ENCODE results near the gene DCLK2.

The DCLK2 gene

GRCh38 chr4:150280975-150281374 lies 202.7 kb downstream of the DCLK2 start:
- H3K27me3 ChIP-seq (ENCODE audit: insufficient read depth, low read length), result no peaks in the 10 kb centered on the region
- peaks cover 3% of the 10 kb centered on the region; the same call in 1 of the 2 replicates for H3K36me3 ChIP-seq (ENCODE audit: insufficient read depth, low read length)
- peak overlapping the region; percentile 61 for H3K27ac ChIP-seq (ENCODE audit: low read depth, low read length)
- no peak overlapping the region for H2AFZ ChIP-seq (ENCODE audit: low read length, unreplicated experiment)
- H3K4me3 ChIP-seq (ENCODE audit: low read depth, low read length), result no peak overlapping the region
- H3K79me2 ChIP-seq (ENCODE audit: control insufficient read depth, insufficient read depth, low read length, unreplicated experiment), result no peaks in the 10 kb centered on the region
- H3K4me1 ChIP-seq (ENCODE audit: control insufficient read depth, insufficient read depth, low read length, unreplicated experiment), result peaks cover 28% of the 10 kb centered on the region

GRCh38 chr4:150283689-150284088 lies 205.4 kb downstream of the DCLK2 start:
- Histone ChIP-seq H3K79me2 (ENCODE audit: control insufficient read depth, insufficient read depth, low read length, unreplicated experiment) (no peaks in the 10 kb centered on the region), H3K4me1 (ENCODE audit: control insufficient read depth, insufficient read depth, low read length, unreplicated experiment) (peaks cover 28% of the 10 kb centered on the region)

GRCh38 chr4:150286656-150287055 lies 208.4 kb downstream of the DCLK2 start:
- no peak overlapping the region for H3K4me3 ChIP-seq (ENCODE audit: low read depth, low read length)
- H3K4me1 ChIP-seq (ENCODE audit: control insufficient read depth, insufficient read depth, low read length, unreplicated experiment), result peaks cover 10% of the 10 kb centered on the region
- H3K27me3 ChIP-seq (ENCODE audit: insufficient read depth, low read length), result no peaks in the 10 kb centered on the region
- no peaks in the 10 kb centered on the region for H3K79me2 ChIP-seq (ENCODE audit: control insufficient read depth, insufficient read depth, low read length, unreplicated experiment)
- H2AFZ ChIP-seq (ENCODE audit: low read length, unreplicated experiment), result no peak overlapping the region
- H3K27ac ChIP-seq (ENCODE audit: low read depth, low read length), result no peak overlapping the region
- H3K36me3 ChIP-seq (ENCODE audit: insufficient read depth, low read length), result no peaks in the 10 kb centered on the region

More at GRCh38 chr4:150283689-150284088, 205.4 kb downstream of the DCLK2 start:
- Histone ChIP-seq H3K4me3 (ENCODE audit: low read depth, low read length) (peak overlapping the region; percentile 53), H3K27me3 (ENCODE audit: insufficient read depth, low read length) (no peaks in the 10 kb centered on the region), H3K36me3 (ENCODE audit: insufficient read depth, low read length) (no peaks in the 10 kb centered on the region), H2AFZ (ENCODE audit: low read length, unreplicated experiment) (no peak overlapping the region), H3K27ac (ENCODE audit: low read depth, low read length) (peak overlapping the region; percentile 74)

- H3K27ac ChIP-seq (ENCODE audit: low read depth, low read length), result no peak overlapping the region
- no peaks in the 10 kb centered on the region for H3K79me2 ChIP-seq (ENCODE audit: control insufficient read depth, insufficient read depth, low read length, unreplicated experiment)
- peaks cover under 1% of the 10 kb centered on the region for H3K4me1 ChIP-seq (ENCODE audit: control insufficient read depth, insufficient read depth, low read length, unreplicated experiment)
- H3K36me3 ChIP-seq (ENCODE audit: insufficient read depth, low read length), result peaks cover 4% of the 10 kb centered on the region; the same call in 1 of the 2 replicates
- H2AFZ ChIP-seq (ENCODE audit: low read length, unreplicated experiment), result peak overlapping the region; percentile 7
- no peak overlapping the region for H3K4me3 ChIP-seq (ENCODE audit: low read depth, low read length)
- H3K27me3 ChIP-seq (ENCODE audit: insufficient read depth, low read length), result no peaks in the 10 kb centered on the region
Observed at GRCh38 chr4:150289198-150289597, 211.0 kb downstream of the DCLK2 start.

- peaks cover 4% of the 10 kb centered on the region; the same call in 1 of the 2 replicates for H3K36me3 ChIP-seq (ENCODE audit: insufficient read depth, low read length)
- no peak overlapping the region for H3K27ac ChIP-seq (ENCODE audit: low read depth, low read length)
- H3K4me1 ChIP-seq (ENCODE audit: control insufficient read depth, insufficient read depth, low read length, unreplicated experiment), result no peaks in the 10 kb centered on the region
- H3K4me3 ChIP-seq (ENCODE audit: low read depth, low read length), result no peak overlapping the region
- no peak overlapping the region for H2AFZ ChIP-seq (ENCODE audit: low read length, unreplicated experiment)
- H3K79me2 ChIP-seq (ENCODE audit: control insufficient read depth, insufficient read depth, low read length, unreplicated experiment), result no peaks in the 10 kb centered on the region
- no peaks in the 10 kb centered on the region for H3K27me3 ChIP-seq (ENCODE audit: insufficient read depth, low read length)
Observed at GRCh38 chr4:150289881-150290280, 211.6 kb downstream of the DCLK2 start.

- H3K27ac ChIP-seq (ENCODE audit: low read depth, low read length), result no peak overlapping the region
- no peaks in the 10 kb centered on the region for H3K27me3 ChIP-seq (ENCODE audit: insufficient read depth, low read length)
- no peak overlapping the region for H3K4me3 ChIP-seq (ENCODE audit: low read depth, low read length)
- H3K79me2 ChIP-seq (ENCODE audit: control insufficient read depth, insufficient read depth, low read length, unreplicated experiment), result no peaks in the 10 kb centered on the region
- peaks cover 18% of the 10 kb centered on the region for H3K4me1 ChIP-seq (ENCODE audit: control insufficient read depth, insufficient read depth, low read length, unreplicated experiment)
- H2AFZ ChIP-seq (ENCODE audit: low read length, unreplicated experiment), result no peak overlapping the region
- no peaks in the 10 kb centered on the region; the same call in 1 of the 2 replicates for H3K36me3 ChIP-seq (ENCODE audit: insufficient read depth, low read length)
Observed at GRCh38 chr4:150297861-150298474, 219.7 kb downstream of the DCLK2 start.

- no peak overlapping the region for H3K4me3 ChIP-seq (ENCODE audit: low read depth, low read length)
- no peaks in the 10 kb centered on the region for H3K27me3 ChIP-seq (ENCODE audit: insufficient read depth, low read length)
- peaks cover 22% of the 10 kb centered on the region for H3K4me1 ChIP-seq (ENCODE audit: control insufficient read depth, insufficient read depth, low read length, unreplicated experiment)
- H3K36me3 ChIP-seq (ENCODE audit: insufficient read depth, low read length), result peaks cover 2% of the 10 kb centered on the region; the same call in 1 of the 2 replicates
- no peak overlapping the region for H3K27ac ChIP-seq (ENCODE audit: low read depth, low read length)
- no peaks in the 10 kb centered on the region for H3K79me2 ChIP-seq (ENCODE audit: control insufficient read depth, insufficient read depth, low read length, unreplicated experiment)
- H2AFZ ChIP-seq (ENCODE audit: low read length, unreplicated experiment), result no peak overlapping the region
Observed at GRCh38 chr4:150299816-150300215, 221.6 kb downstream of the DCLK2 start.

GRCh38 chr4:150302553-150302952 lies 224.3 kb downstream of the DCLK2 start:
- Histone ChIP-seq H3K4me1 (ENCODE audit: control insufficient read depth, insufficient read depth, low read length, unreplicated experiment) (peaks cover 42% of the 10 kb centered on the region), H3K27me3 (ENCODE audit: insufficient read depth, low read length) (no peaks in the 10 kb centered on the region), H3K4me3 (ENCODE audit: low read depth, low read length) (no peak overlapping the region), H2AFZ (ENCODE audit: low read length, unreplicated experiment) (peak overlapping the region; percentile 3), H3K79me2 (ENCODE audit: control insufficient read depth, insufficient read depth, low read length, unreplicated experiment) (no peaks in the 10 kb centered on the region), H3K27ac (ENCODE audit: low read depth, low read length) (peak overlapping the region; percentile 70), H3K36me3 (ENCODE audit: insufficient read depth, low read length) (peaks cover 4% of the 10 kb centered on the region; the same call in 1 of the 2 replicates)

- Histone ChIP-seq H3K27me3 (ENCODE audit: insufficient read depth, low read length) (no peaks in the 10 kb centered on the region), H2AFZ (ENCODE audit: low read length, unreplicated experiment) (peak overlapping the region; percentile 15), H3K36me3 (ENCODE audit: insufficient read depth, low read length) (peaks cover 4% of the 10 kb centered on the region; the same call in 1 of the 2 replicates), H3K79me2 (ENCODE audit: control insufficient read depth, insufficient read depth, low read length, unreplicated experiment) (no peaks in the 10 kb centered on the region), H3K27ac (ENCODE audit: low read depth, low read length) (peak overlapping the region; percentile 89), H3K4me3 (ENCODE audit: low read depth, low read length) (peak overlapping the region; percentile 47; the same call in 1 of the 2 replicates), H3K4me1 (ENCODE audit: control insufficient read depth, insufficient read depth, low read length, unreplicated experiment) (peaks cover 64% of the 10 kb centered on the region)
Observed at GRCh38 chr4:150305995-150306394, 227.8 kb downstream of the DCLK2 start.

- no peaks in the 10 kb centered on the region for H3K27me3 ChIP-seq (ENCODE audit: insufficient read depth, low read length)
- no peaks in the 10 kb centered on the region for H3K79me2 ChIP-seq (ENCODE audit: control insufficient read depth, insufficient read depth, low read length, unreplicated experiment)
- H3K4me3 ChIP-seq (ENCODE audit: low read depth, low read length), result no peak overlapping the region
- H3K36me3 ChIP-seq (ENCODE audit: insufficient read depth, low read length), result peaks cover 4% of the 10 kb centered on the region; the same call in 1 of the 2 replicates
- H2AFZ ChIP-seq (ENCODE audit: low read length, unreplicated experiment), result no peak overlapping the region
- peak overlapping the region; percentile 89 for H3K27ac ChIP-seq (ENCODE audit: low read depth, low read length)
- peaks cover 57% of the 10 kb centered on the region for H3K4me1 ChIP-seq (ENCODE audit: control insufficient read depth, insufficient read depth, low read length, unreplicated experiment)
Observed at GRCh38 chr4:150306719-150307118, 228.5 kb downstream of the DCLK2 start.

Data from ACC112 (cell line).